Measurements from ENCODE around the gene LRP4.
A peak's percentile ranks its signal among the peaks of the same experiment; 100 is the strongest.

LRP4 gene

DNA sequence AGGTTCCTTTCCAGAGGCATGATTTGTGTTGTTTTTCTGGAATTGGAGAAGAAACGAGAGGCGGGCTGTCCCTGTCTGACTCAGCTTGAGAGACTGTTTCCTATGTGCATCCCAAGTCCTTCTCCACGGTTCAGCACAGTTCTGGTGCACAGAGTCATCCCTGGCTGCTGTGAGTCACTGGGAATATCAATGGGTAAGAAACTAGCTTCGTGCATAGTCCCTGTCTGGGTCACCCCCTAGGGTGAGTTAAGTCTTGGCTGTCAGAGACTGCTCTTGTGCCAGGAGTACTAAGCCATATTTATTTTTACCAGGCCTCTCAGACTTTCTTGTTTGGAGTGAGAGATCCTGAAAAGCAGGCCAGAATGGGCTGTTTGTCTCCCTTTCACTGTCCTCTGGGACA, 2.4 kb upstream of the LRP4 start:
- no peak for DNase-seq

DNA sequence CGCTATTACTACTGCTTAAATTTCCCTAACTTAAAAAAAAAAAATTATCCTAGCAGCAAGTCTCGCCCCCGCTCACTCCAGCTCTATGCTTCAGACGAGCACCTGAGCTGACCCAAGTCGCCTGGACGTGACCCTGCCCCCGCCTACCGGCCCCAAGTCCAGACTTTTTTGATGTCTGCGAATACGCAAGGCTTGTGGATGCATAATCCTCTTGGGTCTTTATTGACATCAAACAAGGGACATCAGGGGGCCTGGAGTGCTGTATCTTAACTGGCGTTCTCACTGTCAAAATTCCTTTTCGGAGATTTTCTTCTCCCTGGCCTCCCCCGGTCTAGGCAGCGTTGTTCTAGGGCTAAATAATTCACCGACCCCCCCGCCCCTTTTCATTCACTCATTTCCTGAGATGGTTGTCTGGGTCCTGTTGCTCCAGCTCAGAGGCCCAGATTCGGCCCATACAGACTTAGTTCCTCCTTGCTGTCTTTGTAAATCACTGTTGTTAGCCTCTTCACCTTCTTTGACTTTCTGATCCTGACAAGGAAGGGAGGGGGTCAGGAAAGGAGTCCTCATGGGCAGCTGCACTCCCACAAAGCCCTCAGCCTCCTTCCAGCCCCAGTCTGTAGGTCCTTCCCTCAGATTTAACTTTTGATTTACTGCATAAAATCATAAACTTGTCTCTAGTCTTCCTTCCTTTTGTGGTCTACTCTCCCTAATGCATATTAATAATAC, 601 bp upstream of the LRP4 start:
- no peak for DNase-seq

DNA sequence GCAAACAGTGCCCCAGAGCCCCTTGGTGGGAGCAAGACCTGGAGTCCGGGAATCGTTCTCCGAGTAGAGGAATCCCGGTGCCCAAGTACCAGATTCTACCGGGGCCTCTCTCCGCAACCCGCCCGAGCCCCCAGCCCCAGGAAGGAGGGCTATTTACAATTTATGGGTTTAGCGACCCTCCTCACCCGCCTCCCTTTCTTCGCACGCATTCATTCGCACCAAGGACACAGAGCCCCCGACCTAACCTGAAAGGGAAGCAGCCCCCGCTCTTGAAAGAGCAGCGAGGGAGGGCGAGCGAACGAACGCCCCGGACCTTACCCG, 628 bp downstream of the LRP4 start:
- DNase-seq = no peak

DNA sequence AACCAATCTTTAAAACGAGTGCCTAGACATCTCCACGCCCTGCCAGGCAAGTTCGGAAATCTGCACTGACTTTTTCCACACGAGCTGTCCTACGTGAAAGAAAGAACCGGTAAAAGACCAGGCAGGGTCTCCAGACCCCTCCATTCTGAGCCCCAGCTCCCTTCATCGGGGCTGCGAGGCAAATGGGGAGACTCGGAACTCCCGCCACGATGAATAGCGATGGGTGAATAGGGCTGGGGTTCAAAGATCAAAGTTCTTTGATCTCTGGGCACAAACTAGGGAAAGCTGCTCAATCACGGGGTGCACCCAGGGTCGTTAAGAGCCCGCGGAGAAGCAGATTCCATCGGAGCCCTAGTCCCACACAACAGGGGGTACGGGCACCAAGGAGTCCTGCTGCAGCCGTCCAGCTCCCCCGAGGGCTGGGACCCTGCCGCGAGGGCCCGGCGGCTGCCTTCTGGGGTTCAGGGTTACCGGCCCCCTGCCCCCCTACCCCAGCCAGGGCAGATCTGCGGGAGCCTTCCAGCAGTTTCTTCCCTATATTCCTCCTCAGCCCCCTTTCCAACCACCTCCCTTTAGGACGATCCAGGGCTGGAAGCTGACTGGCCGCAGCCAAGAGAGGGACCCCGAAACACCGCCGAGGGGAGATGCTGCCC, 1.1 kb downstream of the LRP4 start:
- DNase-seq = peak; percentile 33

DNA sequence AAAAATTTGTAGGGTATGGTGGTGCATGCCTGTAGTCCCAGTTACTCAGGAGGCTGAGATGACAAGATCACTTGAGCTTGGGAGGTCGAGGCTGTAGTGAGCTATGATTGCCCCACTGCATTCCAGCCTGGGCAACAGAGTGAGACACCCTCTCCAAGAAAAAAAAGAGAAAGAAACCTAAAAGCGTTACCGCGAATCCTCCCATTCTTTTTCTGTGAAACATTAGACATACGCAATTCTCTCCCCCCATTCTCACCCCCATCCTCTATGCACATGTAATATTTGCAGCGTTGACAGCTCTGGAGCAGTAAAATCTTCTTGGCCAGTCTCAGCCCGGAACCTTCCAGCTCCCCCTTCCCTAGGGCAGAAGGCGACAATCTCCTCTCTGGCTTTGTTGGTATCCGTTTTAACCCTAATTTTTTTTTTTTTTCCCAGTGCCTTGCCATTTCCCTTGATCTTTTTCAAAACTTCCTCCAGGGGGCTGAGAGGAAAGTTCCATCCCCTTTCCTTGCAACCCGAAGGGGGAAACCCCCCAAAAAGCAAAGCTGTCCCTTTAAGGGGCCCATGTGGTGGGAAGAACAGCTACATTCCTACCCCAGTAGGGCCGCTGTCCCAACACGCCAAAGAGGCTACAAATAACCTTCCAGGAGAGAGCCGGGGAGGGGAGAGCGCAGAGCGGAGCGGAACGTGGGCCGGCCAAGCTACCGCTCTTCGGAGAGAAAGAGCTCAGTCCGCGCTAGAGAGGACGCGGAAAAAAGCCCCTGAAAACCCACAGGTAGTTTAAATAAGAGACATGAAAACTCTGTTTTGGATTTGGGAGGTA, 1.9 kb downstream of the LRP4 start:
- DNase-seq = peak; percentile 31

DNA sequence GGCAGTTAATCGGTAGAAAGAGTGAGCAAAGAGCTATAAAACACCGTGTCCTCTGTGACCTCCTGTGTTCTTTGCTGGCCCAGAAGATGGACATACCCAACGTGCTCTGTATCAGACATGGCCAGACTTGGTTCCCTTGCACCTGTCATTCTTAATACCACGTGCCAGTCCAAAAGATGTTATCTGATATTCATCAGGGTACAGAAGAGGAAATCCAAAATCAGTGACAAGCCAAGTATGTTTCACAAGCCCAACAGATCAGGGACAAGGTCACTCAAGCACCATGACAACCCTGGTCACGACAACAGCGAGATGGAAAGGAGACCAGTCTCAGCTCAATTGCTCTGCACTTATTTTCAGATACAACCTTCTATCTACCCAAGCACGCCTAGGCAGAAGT, 3.4 kb downstream of the LRP4 start:
- no peak for DNase-seq

- DNase-seq = no peak
Observed at GRCh38 chr11:46914363-46914762, 4.0 kb downstream of the LRP4 start.

DNA sequence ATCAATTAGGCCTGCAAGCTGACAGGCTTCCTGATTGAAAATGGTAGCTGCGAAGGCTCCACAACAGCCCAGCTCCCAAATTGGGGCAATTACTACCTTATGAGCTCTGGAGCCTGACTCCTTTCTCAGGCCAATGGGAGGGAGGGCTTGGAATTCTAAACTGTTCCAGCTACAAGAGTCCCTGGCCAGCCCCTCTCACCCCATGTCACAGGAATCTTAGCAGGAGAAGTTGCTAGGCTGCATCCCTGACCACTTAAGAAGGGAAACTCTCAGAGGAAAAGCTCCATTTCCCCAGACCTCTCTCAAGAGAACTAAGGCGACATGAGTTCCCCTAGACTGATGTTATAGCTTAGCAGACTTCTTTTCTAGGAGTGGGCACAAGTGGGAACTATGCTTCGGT, 4.9 kb downstream of the LRP4 start:
- no peak for DNase-seq

DNA sequence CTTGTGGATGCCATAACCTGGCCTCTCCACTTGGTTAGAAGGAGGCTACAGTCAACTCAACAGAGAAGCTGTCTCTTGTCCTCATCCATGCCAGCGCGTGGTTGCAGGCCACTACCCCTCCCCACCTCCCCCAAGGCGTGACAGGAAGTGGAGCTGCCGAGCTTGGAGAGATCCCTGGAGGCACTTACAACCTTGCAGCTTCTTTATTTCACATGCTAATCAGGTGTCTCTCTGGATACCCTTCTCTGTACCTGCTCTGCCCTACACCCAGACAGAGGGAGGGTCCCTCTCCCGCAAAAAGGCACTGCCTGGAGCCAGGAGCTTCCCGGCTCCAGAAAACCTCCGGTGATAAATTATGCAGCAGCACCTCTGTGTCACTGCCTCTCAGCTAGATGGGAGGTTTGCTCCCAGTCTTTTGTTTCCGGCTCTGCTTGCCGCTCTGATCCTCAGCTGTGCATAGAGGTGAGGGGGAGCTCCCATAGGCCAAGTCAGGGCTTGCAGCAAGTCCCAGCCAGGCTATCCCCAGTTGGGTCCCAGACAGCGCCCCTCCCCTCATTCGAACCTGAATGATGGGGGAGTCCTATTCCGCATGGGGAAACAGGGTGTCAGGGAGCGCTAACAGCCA, 5.7 kb downstream of the LRP4 start:
- DNase-seq = no peak

GRCh38 chr11:46907606-46908005, 10.7 kb downstream of the LRP4 start:
- no peak for DNase-seq

DNA sequence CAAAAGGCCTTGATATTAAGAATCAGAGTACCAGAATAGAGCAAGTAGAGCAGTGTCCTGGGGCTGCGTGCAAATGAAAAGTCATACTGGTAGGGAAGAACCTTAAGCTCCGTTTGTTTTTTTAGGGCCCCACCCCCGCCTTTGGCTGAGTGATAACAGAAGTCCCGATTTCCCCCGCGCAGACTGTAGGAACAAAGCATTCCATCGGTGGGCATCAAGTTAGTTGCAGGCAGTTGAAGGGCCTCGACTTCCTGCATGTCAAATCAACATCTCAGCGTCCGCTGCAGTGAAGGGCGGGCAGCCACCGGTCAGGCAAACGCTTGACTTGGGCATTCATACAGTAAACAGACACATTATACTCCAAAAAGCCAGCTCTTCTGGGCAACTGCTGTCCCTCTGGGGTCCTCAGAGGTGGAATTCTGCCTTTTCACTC, 11.7 kb downstream of the LRP4 start:
- no peak for DNase-seq

DNA sequence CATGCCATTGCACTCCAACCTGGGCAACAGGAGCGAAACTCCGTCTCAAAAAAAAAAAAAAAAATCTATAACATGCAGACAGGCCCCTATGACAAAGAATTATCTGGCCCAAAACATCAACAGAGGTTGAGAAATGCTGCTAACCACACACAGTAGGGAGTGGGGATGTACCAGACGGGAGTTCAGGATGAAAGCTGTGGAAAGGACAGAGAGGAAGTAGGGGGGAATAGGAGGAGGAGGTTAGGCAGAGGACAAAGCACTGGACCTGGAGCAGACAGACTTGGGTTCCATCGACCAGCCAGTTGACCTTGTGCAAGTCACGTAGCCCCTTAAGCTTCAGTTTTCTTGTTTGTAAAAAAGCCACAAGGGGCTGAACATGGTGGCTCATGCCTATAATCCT, 12.5 kb downstream of the LRP4 start:
- no peak for DNase-seq

- DNase-seq = no peak
Observed at GRCh38 chr11:46903846-46904245, 14.5 kb downstream of the LRP4 start.

GRCh38 chr11:46902694-46903093, 15.7 kb downstream of the LRP4 start:
- no peak for DNase-seq

DNA sequence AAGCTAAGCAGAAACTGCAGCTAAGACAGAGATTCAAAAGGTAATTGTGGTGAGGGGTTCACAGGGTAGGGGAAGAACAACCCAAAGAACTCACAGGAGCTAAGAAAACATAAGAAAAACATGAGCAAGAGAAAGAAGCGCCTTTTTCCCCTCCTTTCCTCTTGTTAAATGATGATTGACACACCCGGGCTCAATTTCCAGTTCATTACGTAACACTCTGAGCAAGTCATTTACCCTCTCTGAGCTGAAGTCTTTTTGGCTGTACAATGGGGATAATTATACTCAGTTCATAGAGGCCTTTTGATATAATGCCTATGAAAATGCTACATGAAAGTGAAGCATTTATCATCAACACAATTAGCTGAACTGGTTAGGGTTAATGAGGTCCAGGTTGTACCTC, 17.2 kb downstream of the LRP4 start:
- DNase-seq = no peak

DNA sequence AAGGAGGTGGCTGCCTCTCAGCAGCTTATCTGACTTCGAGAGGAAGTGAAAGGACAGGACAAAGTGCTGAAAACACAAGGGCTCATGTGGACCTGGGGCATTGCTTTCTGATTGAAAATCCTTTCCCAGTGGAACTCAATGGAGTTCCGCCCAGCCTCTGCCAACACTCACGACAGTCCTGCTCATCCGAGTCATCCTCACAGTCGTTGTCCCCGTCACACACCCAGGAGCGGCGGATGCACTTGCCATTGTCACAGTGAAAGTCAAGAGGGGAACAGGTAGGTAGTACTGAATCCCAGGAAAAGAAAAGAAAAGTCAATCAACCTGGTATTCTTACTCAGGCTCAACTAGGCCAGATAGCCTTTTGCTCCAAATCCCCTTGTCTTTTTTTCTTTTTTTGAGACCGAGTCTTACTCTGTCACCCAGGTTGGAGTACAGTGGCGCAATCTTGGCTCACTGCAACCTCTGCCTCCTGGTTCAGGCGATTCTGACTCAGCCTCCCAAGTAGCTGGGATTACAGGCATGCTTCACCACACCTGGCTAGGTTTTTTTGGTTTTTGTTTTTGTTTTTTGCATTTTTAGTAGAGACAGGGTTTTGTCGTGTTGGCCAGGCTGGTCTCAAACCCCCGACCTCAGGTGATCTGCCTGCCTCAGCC, 18.1 kb downstream of the LRP4 start:
- no peak for DNase-seq

- no peak for DNase-seq
Observed at GRCh38 chr11:46899501-46900025, 18.8 kb downstream of the LRP4 start.

- DNase-seq = no peak
Observed at GRCh38 chr11:46898396-46899095, 19.8 kb downstream of the LRP4 start.

DNA sequence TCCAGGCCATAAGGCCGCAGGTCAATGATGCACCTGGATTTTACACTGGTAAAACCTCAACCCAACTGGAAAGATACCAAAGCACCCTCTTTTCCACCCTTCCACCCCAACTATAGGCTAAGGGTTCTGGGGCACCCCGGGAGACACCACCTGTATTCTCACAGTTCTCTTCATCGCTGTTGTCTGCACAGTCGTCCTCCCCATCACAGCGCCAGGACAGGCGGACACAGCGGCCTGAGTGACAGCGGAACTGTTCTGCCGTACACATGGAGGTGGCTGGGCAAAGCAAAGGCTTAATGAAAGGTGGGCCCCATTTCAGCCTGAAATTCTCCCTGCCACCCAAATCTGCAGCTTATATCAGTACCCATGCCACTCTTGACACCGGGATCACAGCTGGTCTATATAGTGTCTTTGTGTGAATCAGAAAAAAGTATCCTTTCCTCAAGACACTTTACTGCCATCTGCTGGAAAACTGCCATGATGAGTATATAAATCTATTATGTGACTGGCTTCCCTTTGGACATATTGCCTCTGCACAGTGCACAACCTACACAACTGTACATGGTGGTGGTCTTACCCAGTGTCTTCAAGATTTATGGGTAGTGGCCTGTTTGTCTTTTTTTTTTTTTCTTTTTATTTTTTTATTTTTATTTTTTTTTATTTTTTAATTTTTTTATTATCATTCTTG, 21.5 kb downstream of the LRP4 start:
- no peak for DNase-seq

GRCh38 chr11:46895821-46896220, 22.5 kb downstream of the LRP4 start:
- no peak for DNase-seq

GRCh38 chr11:46894961-46895360, 23.4 kb downstream of the LRP4 start:
- no peak for DNase-seq

GRCh38 chr11:46894506-46894905, 23.8 kb downstream of the LRP4 start:
- DNase-seq = no peak
